Measurements from ENCODE around the gene PAX6. TPM values are rescaled to one million over a fixed set of nuclear protein-coding genes. Genes with fewer than 3 reads are reported as not detected.

Gene PAX6
- total RNA-seq, 1 experiment from 2014 or later = 12.4 TPM

- Histone ChIP-seq H3K4me3 (peak overlapping the region; percentile 46), H3K9me3 (no peaks in the 10 kb centered on the region), H3K27me3 (no peaks in the 10 kb centered on the region), H3K36me3 (no peaks in the 10 kb centered on the region)
- DNase-seq = peak; percentile 38
Observed at GRCh38 chr11:31815711-31816467, 4.8 kb upstream of the PAX6 start.

DNA sequence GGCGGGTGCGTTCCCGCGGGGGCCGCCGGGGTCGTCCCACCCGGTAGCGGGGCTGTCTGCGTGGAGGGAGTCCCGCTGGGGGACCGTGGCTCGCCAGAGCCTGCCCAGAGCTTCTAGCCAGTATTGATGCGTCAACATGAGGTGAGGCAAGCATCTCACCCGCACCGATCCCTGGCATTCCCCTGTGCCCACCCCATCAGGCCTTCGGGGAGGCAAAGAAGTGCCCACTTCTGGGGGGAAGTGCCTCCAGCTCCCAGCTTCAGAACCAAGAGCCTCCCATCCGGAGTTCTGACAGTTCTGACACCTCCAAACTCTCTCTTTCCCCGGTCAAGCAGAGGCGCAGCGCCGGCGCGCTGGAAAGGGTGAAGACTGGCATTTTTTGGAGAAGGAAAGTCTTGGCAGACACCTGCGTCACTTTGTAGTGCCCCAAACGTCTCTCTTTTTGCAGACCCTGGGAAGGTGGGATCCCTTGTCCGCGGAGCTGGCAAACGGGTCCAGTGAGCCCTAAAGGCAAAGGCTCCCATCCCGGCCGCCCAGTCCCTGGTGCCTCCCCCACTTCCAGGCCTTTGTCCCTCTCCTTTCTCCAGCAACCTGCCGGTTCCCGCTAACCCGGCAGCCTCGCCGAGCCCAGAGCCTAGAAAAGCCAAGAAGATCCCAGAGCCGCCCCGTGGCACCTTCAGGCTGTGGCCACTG is 3.2 kb upstream of the PAX6 start:
- DNase-seq = peak; percentile 62
- H3K27me3 ChIP-seq = no peaks in the 10 kb centered on the region
- no peaks in the 10 kb centered on the region for H3K9me3 ChIP-seq
- H3K36me3 ChIP-seq = no peaks in the 10 kb centered on the region
- H3K4me3 ChIP-seq = peak overlapping the region; percentile 36

DNA sequence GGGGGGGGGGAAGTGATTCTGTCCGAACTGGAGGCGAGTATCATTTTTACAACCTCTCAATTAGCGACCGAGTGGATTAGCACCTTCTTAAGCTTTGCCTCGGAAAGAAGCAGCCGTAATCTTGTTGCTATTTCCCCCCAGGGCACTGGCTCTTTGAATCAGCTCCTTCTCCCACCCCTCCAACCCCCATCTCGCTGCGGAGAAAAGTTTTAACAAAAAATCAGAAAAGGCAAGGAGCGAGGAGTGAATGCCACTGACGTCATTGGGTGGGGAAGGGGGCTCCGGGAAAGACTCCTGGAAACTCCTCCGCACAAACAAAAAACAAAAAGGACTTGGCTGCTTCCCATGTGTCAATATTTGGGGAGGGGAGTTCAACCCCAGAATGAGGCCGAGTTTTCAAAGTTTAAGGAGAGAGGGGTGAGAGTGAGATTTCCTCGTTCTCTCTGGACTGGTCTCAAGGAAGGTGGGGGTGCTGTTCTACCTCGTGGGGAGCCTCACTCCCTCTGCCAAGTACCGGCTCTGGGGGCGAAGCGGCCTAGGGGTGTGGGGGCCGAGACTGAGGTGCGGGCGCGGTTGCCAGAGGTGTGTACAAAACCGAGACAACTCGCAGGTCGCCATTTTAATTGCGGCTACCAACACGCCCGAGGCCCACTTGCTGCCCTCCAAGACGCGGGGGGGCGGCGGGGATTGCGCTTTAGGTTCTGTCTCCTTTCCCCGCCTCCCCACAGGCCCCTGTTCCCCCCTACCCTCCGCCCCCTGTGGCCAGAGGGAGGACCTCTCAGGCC is 2.5 kb upstream of the PAX6 start:
- no peaks in the 10 kb centered on the region for H3K9me3 ChIP-seq
- no peaks in the 10 kb centered on the region for H3K27me3 ChIP-seq
- H3K36me3 ChIP-seq = no peaks in the 10 kb centered on the region
- DNase-seq = no peak
- H3K4me3 ChIP-seq = peak overlapping the region; percentile 36

DNA sequence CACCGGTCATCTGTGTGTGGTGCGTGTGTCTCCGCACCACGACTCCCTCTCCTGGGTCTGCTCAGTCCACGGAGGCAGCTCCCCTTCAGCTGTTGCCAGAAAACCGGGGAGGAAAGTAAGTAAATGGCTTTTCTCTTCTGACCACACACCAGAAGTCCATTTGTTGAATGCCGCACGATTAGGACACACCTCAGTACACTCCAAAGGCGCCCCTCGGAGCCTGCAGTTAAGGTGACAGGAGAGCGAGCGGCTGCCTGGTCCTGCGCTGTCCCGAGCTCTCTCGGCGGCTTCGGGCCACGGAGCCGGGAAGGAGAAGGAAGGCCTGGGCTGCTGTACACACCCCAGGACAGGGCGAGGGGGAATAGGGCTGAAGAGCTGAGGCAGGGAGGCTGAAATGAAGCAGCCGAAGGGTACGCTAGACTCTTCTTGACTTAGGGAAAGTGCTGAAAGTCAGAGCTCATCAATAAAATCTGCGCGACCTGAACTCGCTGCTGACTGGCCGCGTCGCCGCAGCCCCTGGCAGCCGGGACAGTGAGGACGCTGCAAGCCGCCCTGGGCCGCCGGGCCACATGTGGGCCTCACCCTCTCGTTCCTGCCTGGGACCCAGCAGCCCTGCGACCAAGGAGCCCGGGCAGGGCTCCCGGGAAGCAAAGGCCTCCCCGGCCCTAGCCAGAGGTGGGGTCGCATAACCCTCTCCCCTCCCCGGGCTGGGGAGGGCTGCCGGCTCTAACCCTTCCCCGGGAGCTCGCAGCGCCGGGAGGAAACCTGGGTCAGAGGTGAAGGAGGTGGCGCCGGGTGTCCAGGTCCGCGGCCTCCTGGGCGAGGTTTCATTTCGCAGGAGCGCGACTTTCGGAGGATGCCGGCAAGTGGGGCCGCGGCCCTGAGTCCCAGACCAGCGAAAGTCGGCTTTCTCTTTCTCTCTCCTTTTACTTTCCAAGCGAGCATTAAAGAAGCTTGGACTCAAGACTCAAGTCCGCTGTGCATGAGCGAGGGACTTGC is 1.6 kb upstream of the PAX6 start:
- Histone ChIP-seq H3K27me3 (no peaks in the 10 kb centered on the region), H3K9me3 (no peaks in the 10 kb centered on the region), H3K4me3 (peak overlapping the region; percentile 36), H3K36me3 (no peaks in the 10 kb centered on the region)
- DNase-seq = peak; percentile 61

DNA sequence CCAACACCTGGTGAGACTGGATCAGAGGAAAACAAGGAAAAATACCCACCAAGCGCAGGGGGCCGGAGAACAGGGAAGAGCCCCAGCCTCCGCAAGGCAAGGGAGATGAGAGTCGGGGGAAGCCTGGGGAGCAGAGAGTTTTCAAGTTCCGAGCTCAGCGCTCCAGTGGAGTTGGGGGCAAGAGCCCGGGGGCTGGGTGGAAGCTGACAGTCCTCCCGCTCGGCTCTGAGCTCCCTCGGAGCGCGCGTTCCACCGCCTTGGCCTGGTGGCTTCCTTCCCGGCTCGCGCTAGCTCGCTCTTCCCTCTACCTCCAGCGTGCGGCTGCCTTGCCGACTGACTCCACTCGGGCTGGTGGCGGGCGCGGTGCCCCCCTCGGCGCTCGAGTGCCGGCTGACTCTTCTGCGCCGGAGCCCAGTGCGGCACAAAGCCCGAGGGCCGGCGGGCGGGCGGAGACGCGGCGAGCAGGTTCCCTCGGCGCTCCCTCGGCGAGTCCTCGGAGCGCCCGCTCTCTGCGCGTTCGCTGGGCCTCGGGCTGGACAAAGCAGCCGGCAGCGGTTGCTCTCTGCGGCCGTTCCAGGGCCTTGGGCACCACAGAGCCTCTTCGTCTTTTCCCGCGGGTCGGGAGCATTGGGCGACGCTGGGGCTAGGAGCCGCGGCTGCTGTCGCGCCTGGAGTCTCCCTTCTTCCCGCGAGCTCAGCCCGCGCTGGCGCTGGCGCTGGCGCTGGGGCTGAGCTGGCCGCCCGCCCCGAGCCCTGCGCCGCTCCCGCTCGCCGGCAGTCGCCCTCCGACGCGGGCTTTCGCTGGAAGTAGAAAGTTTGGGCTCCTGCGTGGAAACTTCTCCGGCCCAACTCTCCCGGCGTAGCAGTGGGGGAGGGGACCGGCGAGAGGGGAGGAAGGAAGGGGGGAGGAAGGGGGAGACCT is 1.0 kb downstream of the PAX6 start:
- Histone ChIP-seq H3K36me3 (no peaks in the 10 kb centered on the region), H3K9me3 (no peaks in the 10 kb centered on the region), H3K4me3 (peak overlapping the region; percentile 62), H3K27me3 (no peaks in the 10 kb centered on the region)
- DNase-seq = peak; percentile 41

GRCh38 chr11:31809541-31809856 is 1.6 kb downstream of the PAX6 start:
- no peak for DNase-seq
- H3K27me3 ChIP-seq = no peaks in the 10 kb centered on the region
- no peaks in the 10 kb centered on the region for H3K36me3 ChIP-seq
- H3K4me3 ChIP-seq = peak overlapping the region; percentile 62
- H3K9me3 ChIP-seq = no peaks in the 10 kb centered on the region

- no peak for DNase-seq
Observed at GRCh38 chr11:31808721-31809540, 2.2 kb downstream of the PAX6 start.

DNA sequence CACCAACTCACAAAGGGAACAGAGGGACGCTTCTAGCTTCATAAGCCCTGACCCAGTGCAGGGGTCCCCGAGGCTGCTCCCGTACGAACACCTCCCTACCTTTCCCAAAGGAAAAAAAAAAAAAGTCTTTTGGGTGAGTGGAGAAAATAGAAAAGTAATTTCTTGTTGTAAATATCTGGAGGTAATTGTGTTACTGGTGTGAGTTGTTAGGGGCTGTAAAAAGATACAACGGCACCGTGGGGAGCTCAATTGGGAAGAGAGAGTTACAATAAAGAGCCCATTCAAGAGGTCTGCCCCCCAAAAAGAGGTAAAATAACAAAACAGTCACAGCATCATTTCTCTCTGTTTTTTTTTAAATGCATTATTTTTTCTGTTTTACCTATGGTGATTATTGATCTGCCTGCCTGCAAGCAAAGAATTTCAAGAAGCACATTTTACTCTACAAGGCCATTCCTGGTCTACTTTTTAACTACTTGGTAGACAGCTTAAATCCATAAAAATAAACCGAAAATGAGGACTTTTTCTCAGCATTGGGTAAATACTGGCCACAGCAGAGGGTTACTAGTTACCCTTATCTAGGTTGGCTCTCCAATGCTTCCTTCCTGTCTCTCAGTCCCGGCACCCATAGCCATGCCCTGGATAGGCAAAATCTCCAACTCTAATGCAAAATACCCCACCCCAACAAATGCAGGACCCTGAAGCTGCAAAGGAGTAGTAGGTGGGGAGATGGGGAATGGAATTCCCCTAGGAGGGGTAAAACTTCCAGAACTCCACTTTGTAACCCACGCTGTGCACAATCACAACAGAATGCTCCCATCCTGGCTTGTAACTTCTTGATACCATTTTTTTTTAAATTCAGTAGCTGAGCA is 3.1 kb downstream of the PAX6 start:
- Histone ChIP-seq H3K9me3 (no peaks in the 10 kb centered on the region), H3K4me3 (peak overlapping the region; percentile 62), H3K27me3 (no peaks in the 10 kb centered on the region), H3K36me3 (peaks cover 2% of the 10 kb centered on the region; the same call in 1 of the 2 replicates)
- no peak for DNase-seq

More at GRCh38 chr11:31808721-31809540, 2.2 kb downstream of the PAX6 start:
- Histone ChIP-seq H3K4me3 (peak overlapping the region; percentile 62), H3K36me3 (0 out of 2 replicates have a peak, but pooled peaks cover 2% of the 10 kb centered on the region), H3K9me3 (no peaks in the 10 kb centered on the region), H3K27me3 (no peaks in the 10 kb centered on the region)

DNA sequence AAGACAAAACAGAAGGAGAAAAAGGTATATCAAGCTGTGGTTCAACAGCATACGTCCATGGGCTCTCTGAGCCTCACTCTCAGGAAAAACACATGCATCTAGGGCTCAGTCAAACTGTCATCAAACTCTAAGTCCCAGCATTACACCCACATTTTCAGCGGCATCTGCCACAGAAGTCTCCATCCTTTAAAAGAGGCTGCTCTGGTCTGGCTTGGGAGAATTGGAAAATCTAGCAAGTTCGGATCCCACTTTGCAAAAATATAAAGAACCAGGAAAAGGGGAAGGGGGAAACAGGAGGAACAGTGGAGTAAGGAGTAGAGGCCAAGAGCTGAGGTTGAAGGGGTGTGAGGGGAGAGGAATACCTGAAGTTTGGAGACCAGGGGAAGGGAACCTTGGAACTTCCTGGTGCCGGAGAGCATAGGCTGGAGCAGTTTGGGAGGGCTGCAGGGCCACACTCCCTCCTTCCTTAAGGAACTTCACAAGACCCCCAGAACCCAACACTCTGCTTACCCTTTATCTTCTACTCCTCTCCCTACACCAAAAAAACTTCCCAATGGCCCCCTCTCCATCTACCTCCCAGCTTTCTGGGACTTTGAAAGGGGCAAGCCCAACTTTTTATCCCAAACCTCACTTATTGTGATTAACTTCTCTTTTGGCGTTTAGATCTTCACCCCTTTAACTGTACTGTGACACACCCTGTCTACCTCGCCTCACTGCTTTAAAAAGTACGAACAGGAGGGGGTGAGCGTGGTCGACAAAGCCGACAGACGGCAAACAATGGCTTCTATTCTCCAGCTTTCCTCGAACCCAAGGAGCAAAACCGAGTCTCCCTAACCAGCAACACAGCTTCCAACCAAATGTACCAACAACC is 4.0 kb downstream of the PAX6 start:
- no peak for DNase-seq
- H3K27me3 ChIP-seq = no peaks in the 10 kb centered on the region
- peak overlapping the region; percentile 62 for H3K4me3 ChIP-seq

DNA sequence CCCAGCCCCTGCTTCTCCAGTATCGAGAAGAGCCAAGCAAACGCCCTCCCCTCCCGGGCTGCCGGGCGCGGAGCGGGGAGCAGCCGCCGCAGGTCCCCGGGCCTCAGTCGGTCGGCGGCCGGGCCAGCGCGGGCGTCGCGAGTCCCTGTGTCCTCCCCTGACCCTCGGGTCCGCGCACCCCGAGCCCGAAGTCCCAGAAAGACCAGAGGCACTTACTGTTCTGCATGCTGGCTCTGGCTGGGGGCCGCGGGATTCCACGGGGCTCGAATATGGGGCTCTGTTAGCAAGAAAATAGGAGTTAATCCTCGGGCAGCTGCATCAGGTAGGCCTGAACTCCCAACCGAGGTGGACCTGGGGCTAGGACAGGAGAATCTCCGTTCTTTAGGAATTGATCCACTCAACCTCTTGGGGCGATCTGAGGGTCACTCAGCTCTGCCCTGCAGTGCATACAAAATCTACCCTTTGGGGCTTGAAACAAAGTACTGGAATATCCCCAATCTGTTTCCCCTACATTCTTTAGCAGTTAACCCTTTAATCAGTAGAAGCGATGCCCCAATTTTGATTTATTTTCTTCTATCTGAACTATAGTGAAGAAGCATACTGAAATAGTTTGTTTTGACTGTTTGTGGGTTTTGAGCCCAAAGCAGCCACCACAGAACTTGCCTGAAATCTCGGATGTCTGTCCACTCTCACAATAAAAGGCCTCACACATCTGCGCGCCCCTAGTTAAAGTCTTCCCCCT is 4.8 kb downstream of the PAX6 start:
- peaks cover 6% of the 10 kb centered on the region for H3K36me3 ChIP-seq
- H3K9me3 ChIP-seq = no peaks in the 10 kb centered on the region
- H3K27me3 ChIP-seq = no peaks in the 10 kb centered on the region
- H3K4me3 ChIP-seq = no peak overlapping the region
- no peak for DNase-seq

More for the DNA sequence above, 4.0 kb downstream of the PAX6 start:
- Histone ChIP-seq H3K36me3 (peaks cover 2% of the 10 kb centered on the region), H3K9me3 (no peaks in the 10 kb centered on the region)

GRCh38 chr11:31805629-31806185 is 5.4 kb downstream of the PAX6 start:
- Histone ChIP-seq H3K36me3 (peaks cover 11% of the 10 kb centered on the region), H3K4me3 (no peak overlapping the region), H3K9me3 (no peaks in the 10 kb centered on the region), H3K27me3 (no peaks in the 10 kb centered on the region)
- DNase-seq = no peak

- Histone ChIP-seq H3K36me3 (peaks cover 15% of the 10 kb centered on the region), H3K4me3 (no peak overlapping the region), H3K9me3 (no peaks in the 10 kb centered on the region), H3K27me3 (no peaks in the 10 kb centered on the region)
- no peak for DNase-seq
Observed at GRCh38 chr11:31805037-31805628, 6.0 kb downstream of the PAX6 start.

Measured in MG63 (cell line).